Fibroblast of upper back skin (primary cell): ENCODE measurements around the gene FASTKD1.
A peak's percentile ranks its signal among the peaks of the same experiment; 100 is the strongest.
"Not testable (repeated sequence)": the region's sequence is repeated elsewhere in the genome, so short reads cannot be mapped to it uniquely, and the experiment has no call there.

Source experiments
- DNase-seq: peaks from one replicate; pipeline ENCODE4 v3.0.0-alpha.2; 2013

Gene FASTKD1

GRCh38 chr2:169569948-169570347 lies 3.7 kb downstream of the FASTKD1 start:
- no peak for DNase-seq

- DNase-seq, result no peak
Observed at GRCh38 chr2:169565686-169566085, 8.0 kb downstream of the FASTKD1 start.

GRCh38 chr2:169562519-169562918 lies 11.1 kb downstream of the FASTKD1 start:
- no peak for DNase-seq

- DNase-seq, result not testable (repeated sequence)
Observed at GRCh38 chr2:169562084-169562483, 11.6 kb downstream of the FASTKD1 start.

- DNase-seq, result no peak
Observed at GRCh38 chr2:169561364-169561763, 12.3 kb downstream of the FASTKD1 start.

- no peak for DNase-seq
Observed at GRCh38 chr2:169546756-169547155, 26.9 kb downstream of the FASTKD1 start.

GRCh38 chr2:169542433-169542832 lies 31.2 kb downstream of the FASTKD1 start:
- no peak for DNase-seq

GRCh38 chr2:169540146-169540545 lies 33.5 kb downstream of the FASTKD1 start:
- DNase-seq, result no peak

GRCh38 chr2:169539460-169539859 lies 34.2 kb downstream of the FASTKD1 start:
- DNase-seq, result not testable (repeated sequence)

GRCh38 chr2:169528271-169528701 lies 45.4 kb downstream of the FASTKD1 start:
- peak; percentile 47 for DNase-seq

- DNase-seq, result peak; percentile 19
Observed at GRCh38 chr2:169526451-169526850, 47.2 kb downstream of the FASTKD1 start.

- no peak for DNase-seq
Observed at GRCh38 chr2:169525434-169525833, 48.2 kb downstream of the FASTKD1 start.

GRCh38 chr2:169523681-169524080 lies 50.0 kb downstream of the FASTKD1 start:
- no peak for DNase-seq

- no peak for DNase-seq
Observed at GRCh38 chr2:169520896-169521295, 52.8 kb downstream of the FASTKD1 start.

- not testable (repeated sequence) for DNase-seq
Observed at GRCh38 chr2:169516488-169516995, 57.1 kb downstream of the FASTKD1 start.

GRCh38 chr2:169514758-169515157 lies 58.9 kb downstream of the FASTKD1 start:
- DNase-seq, result not testable (repeated sequence)

- no peak for DNase-seq
Observed at GRCh38 chr2:169513926-169514325, 59.7 kb downstream of the FASTKD1 start.

GRCh38 chr2:169513094-169513493 lies 60.6 kb downstream of the FASTKD1 start:
- no peak for DNase-seq

GRCh38 chr2:169512525-169512924 lies 61.1 kb downstream of the FASTKD1 start:
- no peak for DNase-seq

- no peak for DNase-seq
Observed at GRCh38 chr2:169511818-169512217, 61.8 kb downstream of the FASTKD1 start.

GRCh38 chr2:169510496-169510895 lies 63.2 kb downstream of the FASTKD1 start:
- no peak for DNase-seq

- DNase-seq, result no peak
Observed at GRCh38 chr2:169509955-169510354, 63.7 kb downstream of the FASTKD1 start.

- DNase-seq, result peak; percentile 22
Observed at GRCh38 chr2:169509298-169509885, 64.3 kb downstream of the FASTKD1 start, which contains the start of gene KLHL41. Gene KLHL41 (plus strand): TSS chr2:169509702. CDS start chr2:169509779, 77 bp downstream.

GRCh38 chr2:169507698-169508097 lies 66.0 kb downstream of the FASTKD1 start:
- DNase-seq, result peak; percentile 25

GRCh38 chr2:169504651-169505050 lies 69.0 kb downstream of the FASTKD1 start:
- DNase-seq, result no peak
